Middle frontal gyrus (tissue), 1 donor: ENCODE data around the gene ERO1A.

Experiments
- DNase-seq: peaks from one replicate; pipeline ENCODE4 v3.0.0-alpha.2; 2015; ENCODE audit warnings: low spot score; ENCODE audit errors: extremely low spot score

ERO1A gene

GRCh38 chr14:52700701-52701172, 5.4 kb upstream of the ERO1A start:
- DNase-seq: no peak

GRCh38 chr14:52694761-52695480, 437 bp downstream of the ERO1A start:
- no peak for DNase-seq

- no peak for DNase-seq
Observed at GRCh38 chr14:52693532-52693931, 1.8 kb downstream of the ERO1A start.

GRCh38 chr14:52693036-52693435, 2.3 kb downstream of the ERO1A start:
- DNase-seq: no peak

GRCh38 chr14:52692248-52692962, 3.0 kb downstream of the ERO1A start:
- no peak for DNase-seq

GRCh38 chr14:52690983-52691760, 4.2 kb downstream of the ERO1A start:
- no peak for DNase-seq

- DNase-seq: no peak
Observed at GRCh38 chr14:52686176-52686575, 9.2 kb downstream of the ERO1A start.

GRCh38 chr14:52683985-52684520, 11.3 kb downstream of the ERO1A start:
- DNase-seq: no peak

GRCh38 chr14:52678591-52678990, 16.8 kb downstream of the ERO1A start:
- no peak for DNase-seq

- no peak for DNase-seq
Observed at GRCh38 chr14:52663850-52664249, 31.5 kb downstream of the ERO1A start.

- DNase-seq: no peak
Observed at GRCh38 chr14:52661314-52661713, 34.0 kb downstream of the ERO1A start.

- no peak for DNase-seq
Observed at GRCh38 chr14:52660832-52661231, 34.5 kb downstream of the ERO1A start.

- DNase-seq: no peak
Observed at GRCh38 chr14:52660325-52660724, 35.0 kb downstream of the ERO1A start.

GRCh38 chr14:52656905-52657304, 38.5 kb downstream of the ERO1A start:
- DNase-seq: no peak

GRCh38 chr14:52650774-52651173, 44.6 kb downstream of the ERO1A start:
- DNase-seq: no peak

GRCh38 chr14:52649511-52649910, 45.8 kb downstream of the ERO1A start:
- DNase-seq: no peak

GRCh38 chr14:52641745-52642144, 53.6 kb downstream of the ERO1A start:
- DNase-seq: no peak

GRCh38 chr14:52640137-52640536, 55.2 kb downstream of the ERO1A start:
- no peak for DNase-seq

GRCh38 chr14:52619687-52620086, 75.7 kb downstream of the ERO1A start:
- DNase-seq: no peak

- no peak for DNase-seq
Observed at GRCh38 chr14:52618602-52619001, 76.8 kb downstream of the ERO1A start.

- DNase-seq: no peak
Observed at GRCh38 chr14:52610187-52610586, 85.2 kb downstream of the ERO1A start.
